SKM-1 (cell line): Measurements from ENCODE around the gene NTF3.

Experiments
- DNase-seq: peaks from one replicate; lab custom pipeline; 2025; ENCODE audit not compliant: unreplicated experiment; lab: John Stamatoyannopoulos, UW

The NTF3 gene

DNA sequence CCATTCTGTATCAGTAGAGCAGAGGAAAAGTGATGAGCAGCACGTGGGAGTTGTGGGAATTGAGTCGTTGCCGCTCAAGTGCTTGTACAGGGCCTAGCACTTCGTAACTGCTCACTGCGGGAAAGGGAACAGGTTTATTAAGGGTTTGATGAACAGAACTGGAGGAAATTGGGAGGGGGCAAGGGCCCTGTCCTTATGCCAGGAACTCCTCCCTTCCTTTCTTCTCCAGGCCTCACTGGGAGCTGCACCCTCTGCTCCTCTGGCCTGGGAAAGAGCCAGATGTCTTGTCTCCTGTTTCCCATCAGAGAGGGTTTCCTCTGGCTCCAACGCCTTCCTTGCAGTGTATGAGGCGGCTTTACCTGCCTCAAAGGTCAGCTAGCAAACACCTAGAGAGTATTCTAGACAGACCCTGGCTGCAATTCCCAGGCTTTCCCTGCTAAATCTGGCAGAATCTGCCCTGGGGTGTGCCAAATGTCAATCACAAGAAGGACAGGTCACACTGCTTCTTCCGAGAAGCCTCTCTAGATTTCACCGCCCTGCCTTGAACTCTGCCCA, 78.4 kb downstream of the NTF3 start:
- no peak for DNase-seq

DNA sequence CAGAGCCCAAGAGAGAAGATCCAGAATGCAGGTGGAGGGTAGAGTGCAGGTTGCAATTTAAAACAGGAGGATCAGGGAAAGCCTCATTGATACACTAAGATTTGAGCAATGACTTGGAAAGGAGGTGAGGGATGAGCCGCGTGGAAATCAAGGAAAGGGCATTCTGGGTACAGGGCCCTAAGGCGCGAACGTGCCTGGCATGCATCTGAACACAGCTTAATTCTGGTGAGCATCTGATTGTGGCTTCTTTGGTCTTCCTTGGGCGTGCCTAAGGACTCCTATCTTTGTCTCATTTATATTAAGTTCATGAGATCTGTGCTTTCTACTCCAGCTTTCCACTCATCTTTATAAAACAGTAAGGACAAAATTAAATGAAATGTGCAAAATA, 79.3 kb downstream of the NTF3 start:
- DNase-seq = no peak

- DNase-seq = no peak
These were observed 80.0 kb downstream of the NTF3 start for GRCh38 chr12:5511644-5512600.

DNA sequence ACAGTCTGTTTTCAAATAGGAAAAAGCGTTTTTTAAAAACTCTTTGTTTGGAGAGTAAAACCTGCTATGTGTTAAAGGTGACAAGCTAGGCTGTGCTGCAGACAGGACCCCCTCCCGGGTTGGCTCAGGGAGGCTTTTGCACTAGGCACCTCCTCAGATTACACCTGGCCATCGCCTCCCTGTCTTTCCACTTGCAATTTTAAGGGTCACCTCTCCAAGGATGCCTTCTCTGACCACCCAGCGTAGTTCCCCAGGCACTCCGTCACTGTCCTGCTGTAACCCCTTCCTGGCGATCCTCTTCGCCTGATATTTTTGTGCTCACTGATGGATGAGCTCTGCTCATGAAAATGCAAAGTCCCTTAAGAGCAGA, 80.7 kb downstream of the NTF3 start:
- no peak for DNase-seq

- no peak for DNase-seq
These were observed 81.5 kb downstream of the NTF3 start for GRCh38 chr12:5513406-5513805.

GRCh38 chr12:5514016-5514415, 82.1 kb downstream of the NTF3 start:
- no peak for DNase-seq

- no peak for DNase-seq
These were observed 82.6 kb downstream of the NTF3 start for GRCh38 chr12:5514545-5514944.

GRCh38 chr12:5515458-5515857, 83.5 kb downstream of the NTF3 start:
- no peak for DNase-seq

DNA sequence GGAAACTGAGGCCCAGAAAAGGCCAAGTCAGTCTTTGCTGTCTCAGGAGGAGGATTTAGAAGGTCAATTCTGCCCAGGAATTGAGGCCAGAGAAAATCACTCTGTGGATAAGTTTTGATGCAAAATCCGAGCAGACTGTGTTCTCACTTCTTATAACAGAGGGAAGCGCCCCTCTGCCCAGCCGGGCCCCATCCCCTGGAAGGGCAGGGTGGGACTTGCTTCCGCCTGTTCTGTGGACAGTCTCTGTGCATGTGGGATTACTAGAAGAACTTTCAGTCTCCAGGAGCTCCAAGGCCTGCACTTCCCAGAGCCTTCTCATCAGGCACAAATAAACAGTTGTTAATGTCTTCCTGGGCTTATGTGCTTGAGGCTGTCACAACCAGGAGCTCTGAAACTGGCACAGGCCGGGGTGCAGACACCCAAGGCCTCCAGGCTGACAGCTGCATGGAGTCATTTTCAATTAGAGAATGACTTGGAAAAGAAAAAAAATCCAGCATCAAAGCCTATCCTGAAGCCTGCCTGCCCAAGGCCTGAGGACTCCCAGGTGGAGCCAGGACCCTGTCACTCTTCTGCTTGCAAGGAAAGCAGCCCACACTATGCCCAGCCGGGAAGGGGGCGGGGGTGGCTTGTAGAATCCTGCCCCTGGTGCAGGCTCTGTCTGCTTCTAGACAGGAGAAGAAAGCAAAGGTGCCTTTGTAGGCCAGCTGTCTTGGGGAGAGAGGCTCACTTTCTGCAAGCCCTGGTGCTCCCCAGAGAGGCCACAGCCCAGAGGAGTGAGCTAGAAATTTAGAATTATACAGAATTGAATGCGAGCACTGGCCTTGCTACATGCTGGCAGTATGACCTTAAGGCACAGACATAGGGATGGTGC, 84.7 kb downstream of the NTF3 start:
- no peak for DNase-seq

- DNase-seq = no peak
These were observed 86.9 kb downstream of the NTF3 start for GRCh38 chr12:5518584-5519365.

DNA sequence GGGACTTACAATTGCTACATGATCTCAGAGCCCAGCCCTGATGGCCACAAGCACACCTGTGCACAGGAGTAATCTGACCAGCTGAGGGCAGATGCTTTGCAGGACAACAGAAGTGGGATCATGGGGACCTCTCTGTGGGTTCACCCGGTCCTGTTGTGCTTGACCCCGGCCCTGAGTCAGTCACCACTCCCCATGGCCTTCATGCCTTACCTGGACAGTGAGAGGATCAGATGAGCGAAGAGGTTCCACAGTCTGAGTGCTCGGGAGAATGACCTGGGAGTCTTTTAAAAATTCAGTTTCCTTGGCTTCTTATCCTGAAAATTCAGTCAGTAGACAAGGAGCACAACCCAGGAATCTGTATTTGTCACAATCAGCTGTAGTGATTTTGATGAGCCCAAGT, 88.1 kb downstream of the NTF3 start:
- DNase-seq = no peak

DNA sequence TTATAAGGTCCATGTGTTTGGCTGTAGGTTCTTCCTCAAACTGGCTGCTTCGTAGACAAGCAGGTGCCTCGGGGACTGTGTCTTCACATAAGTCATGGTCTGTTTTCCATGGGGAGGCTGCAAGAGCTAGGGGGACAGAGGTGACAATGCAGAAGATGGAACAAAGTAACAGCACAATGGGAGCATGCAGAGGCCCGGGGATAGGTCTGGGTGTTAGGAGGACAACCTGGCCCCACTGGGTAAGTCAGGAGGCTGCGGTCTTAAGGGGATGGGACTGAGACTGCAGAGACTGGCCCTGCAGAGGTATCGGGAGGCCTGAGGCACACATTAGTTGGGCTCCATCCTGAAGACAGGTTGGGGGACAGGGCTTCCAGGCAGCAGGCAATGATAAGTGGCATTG, 88.9 kb downstream of the NTF3 start:
- no peak for DNase-seq

DNA sequence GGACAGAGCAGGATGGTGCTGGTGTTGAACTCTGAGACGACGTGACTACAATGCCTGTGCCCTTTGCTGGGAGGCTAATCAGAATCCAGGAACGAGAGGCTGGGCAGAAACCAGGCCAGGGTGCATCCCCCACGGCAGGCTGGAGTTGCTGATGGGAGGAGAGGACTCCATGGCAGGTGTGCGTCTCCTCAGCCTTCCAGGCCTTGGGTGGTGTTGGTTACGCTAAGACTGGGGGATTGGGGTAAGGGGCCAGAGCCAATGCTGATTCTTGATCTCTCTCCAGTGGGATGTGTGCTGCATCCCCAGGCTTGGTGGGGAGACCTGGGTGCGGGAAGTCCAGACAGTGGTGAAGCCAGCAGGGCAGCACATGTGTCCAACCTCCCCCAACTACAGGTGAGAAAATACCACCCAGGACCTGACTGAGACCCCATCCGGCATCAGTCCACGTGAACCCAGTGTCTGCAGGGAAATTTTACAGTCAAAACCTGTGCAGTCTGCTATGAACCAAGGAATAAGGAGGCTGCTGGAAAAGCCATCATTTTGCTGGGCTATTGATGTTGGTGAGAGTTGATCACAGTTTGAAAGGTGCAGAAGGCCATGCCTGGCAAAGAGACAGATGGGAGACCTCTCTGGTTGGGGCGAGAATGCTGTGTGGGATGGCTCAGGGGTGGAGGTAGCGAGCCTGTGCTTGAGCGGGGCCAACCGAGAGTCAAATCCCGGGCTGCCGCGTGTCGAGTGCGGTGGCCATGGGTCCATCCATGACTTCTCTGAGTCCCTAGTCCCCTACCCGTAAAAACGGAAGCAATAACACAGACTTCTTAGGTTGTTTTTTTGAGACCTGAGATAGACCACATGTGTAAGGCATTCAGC, 89.8 kb downstream of the NTF3 start:
- no peak for DNase-seq

GRCh38 chr12:5522432-5523335, 90.8 kb downstream of the NTF3 start:
- DNase-seq = no peak

- no peak for DNase-seq
These were observed 91.6 kb downstream of the NTF3 start for GRCh38 chr12:5523396-5524115.

DNA sequence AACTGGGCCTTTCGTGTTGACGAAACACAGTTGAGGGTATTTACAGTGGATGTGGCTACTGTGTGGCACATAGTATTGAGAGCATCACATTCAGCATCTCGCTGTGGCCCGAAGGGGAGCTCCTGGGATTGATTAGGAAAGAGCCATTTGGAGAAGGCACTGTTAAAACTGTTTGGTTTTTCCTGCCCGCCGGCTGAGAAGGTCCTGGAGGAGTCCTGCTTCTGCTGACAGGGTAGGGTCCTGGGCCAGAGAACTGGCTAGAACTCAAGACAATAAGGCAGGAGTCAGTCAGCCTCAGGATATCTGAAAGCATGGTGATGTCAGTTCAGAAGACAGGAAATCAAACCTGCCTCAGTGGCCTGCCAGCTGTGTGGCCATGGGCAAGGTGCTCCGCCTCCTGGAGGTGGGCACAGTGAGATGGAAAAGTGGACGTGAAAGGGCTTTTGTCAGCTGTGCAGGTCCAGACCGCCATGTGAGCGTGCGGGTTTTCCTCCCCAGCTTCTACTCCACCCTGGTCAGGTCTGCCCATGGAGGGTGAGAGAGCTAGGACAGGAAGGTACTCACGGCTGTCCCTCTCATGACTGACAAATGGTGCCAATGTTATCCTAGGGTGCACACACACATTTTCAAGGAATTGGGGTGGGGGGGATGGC, 92.3 kb downstream of the NTF3 start:
- DNase-seq = no peak

- DNase-seq = no peak
These were observed 93.0 kb downstream of the NTF3 start for GRCh38 chr12:5524769-5525436.
